ENCODE data around the gene FOXO6. TPM values are rescaled to one million over a fixed set of nuclear protein-coding genes. Genes with fewer than 3 reads are reported as not detected.

Gene FOXO6
- total RNA-seq, 8 experiments from 2014 or later, result 0.36 to 3.6 (median 1.3) TPM

DNA sequence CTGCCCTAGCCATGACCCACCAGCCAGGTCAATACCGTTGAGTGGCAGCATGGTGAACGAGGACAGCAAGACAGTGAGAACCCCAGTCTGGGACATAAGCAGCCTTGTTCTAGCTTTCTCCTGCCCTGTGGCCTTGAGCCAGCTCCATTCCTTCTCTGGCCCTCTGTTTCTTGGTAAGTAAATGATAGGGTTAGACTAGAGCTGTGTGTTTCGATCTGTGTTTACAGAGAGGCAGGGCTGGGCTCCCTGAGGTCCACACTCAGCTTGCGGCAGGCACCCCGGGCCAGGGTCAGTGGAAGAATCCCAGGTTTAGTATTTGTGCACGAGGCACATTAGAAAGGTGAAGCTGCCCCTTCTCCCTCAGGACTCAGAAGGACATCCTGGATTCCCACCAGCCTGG lies 27.3 kb downstream of the FOXO6 start:
- in situ Hi-C loops (cut with MboI; ENCODE audit: low pct_unique_long_range_greater_than_20kb in 2 of 9, low sequenced_read_pairs in 9 of 9, unreplicated experiment in 9 of 9), result no loop called here
- WGBS, 10 experiments, result 40 to 89% (median 70%) methylated on average over 2 to 5 of the region's 6 CpGs; no CpG with 5 or more reads in 4 of the 10 experiments
- Histone ChIP-seq H3K27ac (no peak overlapping the region), H3K4me1 (replicated peaks in 1 of 2) (peaks cover 35 to 40% of the 10 kb centered on the region in 2 donors), H3K4me3 (no peak overlapping the region)
- no peak for ATAC-seq (replicated peaks in 6 of 8)

DNA sequence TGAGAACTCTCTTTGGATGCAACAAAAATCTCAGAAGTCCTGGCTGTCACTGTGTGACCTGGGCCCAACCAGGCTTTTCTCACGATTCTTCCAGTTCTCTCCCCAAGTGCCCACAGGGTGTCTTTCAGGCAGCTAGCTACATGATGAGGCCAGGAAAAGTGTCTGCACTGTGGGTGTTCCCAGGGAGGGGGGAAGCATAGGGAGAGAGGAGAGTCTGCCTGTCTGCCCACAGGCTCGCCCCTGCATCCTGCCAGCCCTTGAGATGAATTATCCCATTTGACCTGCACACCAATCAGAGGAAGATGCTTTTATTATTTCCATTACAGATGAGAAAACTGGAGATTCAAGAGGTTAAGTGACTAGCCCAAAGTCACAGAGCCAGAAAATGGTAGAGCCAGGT lies 27.8 kb downstream of the FOXO6 start:
- in situ Hi-C loops (cut with MboI; ENCODE audit: low pct_unique_long_range_greater_than_20kb in 2 of 9, low sequenced_read_pairs in 9 of 9, unreplicated experiment in 9 of 9), result no loop called here
- WGBS, 10 experiments, result 0 to 91% (median 58%) methylated on average over 1 to 2 of the region's 2 CpGs; no CpG with 5 or more reads in 5 of the 10 experiments
- Histone ChIP-seq H3K4me1 (replicated peaks in 1 of 2) (peaks cover 36 to 39% of the 10 kb centered on the region in 2 donors), H3K27ac (no peak overlapping the region), H3K4me3 (no peak overlapping the region)
- ATAC-seq (replicated peaks in 6 of 8), result no peak

DNA sequence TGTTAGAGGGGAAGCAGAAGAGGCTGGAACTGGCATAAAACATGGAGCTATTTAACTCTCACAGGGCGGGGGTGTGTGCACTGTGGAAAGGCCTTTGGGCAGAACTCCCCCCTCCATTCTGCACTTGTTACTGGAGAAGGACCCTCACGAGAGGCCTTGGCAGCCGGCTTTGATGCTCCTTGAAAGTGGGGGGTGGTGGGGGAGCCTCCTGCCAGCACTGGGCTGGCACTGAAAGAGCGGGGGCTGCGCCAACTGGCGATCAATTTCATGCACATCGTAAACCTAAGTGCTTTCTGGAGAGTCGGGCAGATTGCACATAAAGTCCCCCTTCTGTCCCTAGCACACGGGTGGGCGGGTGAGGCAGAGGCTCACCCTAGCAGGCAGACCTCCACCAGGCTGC lies 28.9 kb downstream of the FOXO6 start:
- in situ Hi-C loops (cut with MboI; ENCODE audit: low pct_unique_long_range_greater_than_20kb in 2 of 9, low sequenced_read_pairs in 9 of 9, unreplicated experiment in 9 of 9), result no loop called here
- no peak overlapping the region for H3K4me3 ChIP-seq
- no peak for ATAC-seq (replicated peaks in 6 of 8)
- WGBS, 10 experiments, result 50 to 87% (median 78%) methylated on average over 1 to 7 of the region's 10 CpGs; no CpG with 5 or more reads in 6 of the 10 experiments
- H3K4me1 ChIP-seq (replicated peaks in 1 of 2), result peaks cover 48 to 51% of the 10 kb centered on the region in 2 donors
- no peak overlapping the region for H3K27ac ChIP-seq

DNA sequence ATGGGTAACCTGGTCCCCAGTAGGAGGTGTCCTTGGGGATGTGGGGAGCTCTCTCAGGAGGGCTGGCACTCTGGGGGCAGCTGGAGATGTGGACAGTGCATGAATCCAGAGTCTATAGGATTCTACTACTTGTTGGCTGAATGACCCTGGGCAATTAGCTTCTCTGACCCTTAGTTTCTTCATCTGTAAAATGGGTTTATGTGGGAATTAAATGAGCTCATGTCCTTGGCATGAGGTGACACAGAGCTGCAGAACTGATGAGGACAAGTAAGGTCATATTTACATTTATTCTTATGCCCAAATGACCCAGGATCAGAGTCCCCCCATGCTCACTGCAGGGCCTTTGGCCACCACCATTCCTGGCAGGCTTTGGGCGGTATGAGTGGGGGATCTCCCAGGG lies 29.3 kb downstream of the FOXO6 start:
- no peak overlapping the region for H3K4me3 ChIP-seq
- peaks cover 52 to 54% of the 10 kb centered on the region in 2 donors for H3K4me1 ChIP-seq (replicated peaks in 1 of 2)
- no peak overlapping the region for H3K27ac ChIP-seq
- no peak for ATAC-seq (replicated peaks in 6 of 8)
- in situ Hi-C loops (cut with MboI; ENCODE audit: low pct_unique_long_range_greater_than_20kb in 2 of 9, low sequenced_read_pairs in 9 of 9, unreplicated experiment in 9 of 9), result no loop called here
- 100% methylated on average over 1 of the region's 1 CpG; no CpG with 5 or more reads in 6 of the 10 experiments for WGBS, 10 experiments

DNA sequence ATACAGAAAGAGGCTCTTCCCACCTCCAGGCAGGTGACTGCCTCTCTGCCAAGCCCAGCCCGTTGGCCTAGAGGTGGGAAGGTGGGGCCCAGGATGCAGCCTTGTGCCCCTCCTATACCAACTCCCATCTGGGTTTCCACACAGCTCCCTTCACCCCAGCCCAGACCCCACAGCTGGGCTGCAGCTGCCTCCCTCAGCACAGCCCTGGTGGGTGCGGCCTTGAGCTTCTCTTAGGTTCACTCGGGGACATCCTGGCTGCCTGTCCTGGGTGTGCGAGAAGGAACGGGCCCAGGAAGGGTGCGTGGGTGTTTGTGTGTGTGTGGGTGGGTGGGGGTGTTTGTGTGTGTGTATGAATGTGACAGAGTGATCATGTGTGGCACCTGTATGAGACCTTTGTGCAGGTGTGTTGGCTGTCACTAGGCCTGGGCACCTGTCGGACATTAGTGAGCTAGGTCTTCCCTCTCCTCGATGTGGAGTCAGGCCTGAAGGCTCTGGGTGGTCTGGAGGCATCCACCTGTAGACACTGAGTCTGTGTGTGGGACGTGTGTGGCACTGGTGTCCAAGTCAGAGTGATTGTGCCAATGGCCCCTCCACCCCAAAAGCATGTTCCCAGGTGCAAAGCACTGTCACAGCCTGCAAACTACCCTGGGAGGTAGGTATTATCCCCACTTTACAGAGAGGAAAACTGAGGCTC lies 30.7 kb downstream of the FOXO6 start:
- ATAC-seq (replicated peaks in 6 of 8), result no peak
- 53 to 83% (median 63%) methylated on average over 1 to 4 of the region's 9 CpGs; no CpG with 5 or more reads in 6 of the 10 experiments for WGBS, 10 experiments
- in situ Hi-C loops (cut with MboI; ENCODE audit: low pct_unique_long_range_greater_than_20kb in 2 of 9, low sequenced_read_pairs in 9 of 9, unreplicated experiment in 9 of 9), result no loop called here
- H3K27ac ChIP-seq, result no peak overlapping the region
- H3K4me1 ChIP-seq (replicated peaks in 1 of 2), result peaks cover 53 to 55% of the 10 kb centered on the region in 2 donors
- no peak overlapping the region for H3K4me3 ChIP-seq

DNA sequence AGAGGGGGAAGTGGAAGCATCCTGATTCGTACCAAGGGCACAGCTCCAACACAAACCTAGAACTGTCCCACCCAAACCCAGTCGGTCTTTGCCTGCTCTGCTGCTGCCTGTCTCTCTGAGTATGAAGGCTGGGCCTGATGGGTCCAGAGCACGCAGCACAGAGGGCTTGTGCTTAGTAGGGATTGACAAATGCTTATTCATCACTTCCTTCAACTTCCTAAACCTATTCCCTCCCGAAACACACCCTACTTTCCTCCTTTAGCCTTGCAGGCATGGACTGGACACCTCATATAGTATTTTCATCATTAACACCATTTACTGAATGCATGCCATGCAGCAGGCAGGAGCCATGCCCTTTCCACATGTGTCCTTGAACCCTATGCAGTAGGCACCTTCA lies 31.3 kb downstream of the FOXO6 start:
- WGBS, 10 experiments, result 0 to 100% (median 91%) methylated on average over 1 to 4 of the region's 4 CpGs; no CpG with 5 or more reads in 2 of the 10 experiments
- no peak overlapping the region for H3K27ac ChIP-seq
- no peak for ATAC-seq (replicated peaks in 6 of 8)
- H3K4me1 ChIP-seq (replicated peaks in 1 of 2), result peaks cover 47 to 52% of the 10 kb centered on the region in 2 donors
- H3K4me3 ChIP-seq, result no peak overlapping the region
- in situ Hi-C loops (cut with MboI; ENCODE audit: low pct_unique_long_range_greater_than_20kb in 2 of 9, low sequenced_read_pairs in 9 of 9, unreplicated experiment in 9 of 9), result no loop called here

DNA sequence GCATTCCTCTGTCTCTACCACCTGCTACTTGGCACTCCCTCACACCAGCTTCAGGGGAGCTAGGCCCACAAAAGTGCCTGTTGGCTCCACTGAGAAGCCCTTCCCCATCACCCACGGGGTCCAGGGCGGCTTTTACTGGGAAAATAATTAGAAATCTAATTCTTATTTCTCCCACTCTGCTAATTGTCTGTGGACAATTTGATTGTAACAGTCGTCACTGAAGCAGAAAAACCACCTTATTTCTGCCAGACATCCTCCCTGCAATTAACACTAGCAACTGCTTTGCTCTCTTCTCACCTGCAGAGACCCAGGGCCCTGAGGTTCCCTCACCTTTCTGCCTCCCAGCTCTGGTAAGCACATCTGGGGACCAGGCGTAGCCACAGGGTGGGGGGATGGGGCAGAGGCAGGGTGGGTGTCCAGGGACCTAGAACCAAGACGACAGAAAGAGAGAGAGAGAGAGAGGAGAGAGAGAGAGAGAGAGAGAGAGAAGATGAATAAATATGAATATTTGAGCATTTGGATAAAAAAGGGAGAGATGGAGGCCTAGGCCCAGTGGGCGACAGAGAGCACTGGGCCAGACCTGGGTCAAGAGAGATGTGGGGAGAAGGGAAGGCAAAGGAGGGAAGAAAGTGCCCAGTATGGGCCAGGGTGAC lies 32.6 kb downstream of the FOXO6 start:
- peaks cover 50 to 51% of the 10 kb centered on the region in 2 donors for H3K4me1 ChIP-seq (replicated peaks in 1 of 2)
- WGBS, 10 experiments, result 67 to 100% (median 87%) methylated on average over 1 to 3 of the region's 6 CpGs; no CpG with 5 or more reads in 4 of the 10 experiments
- no peak overlapping the region for H3K27ac ChIP-seq
- no peak for ATAC-seq (replicated peaks in 6 of 8)
- no peak overlapping the region for H3K4me3 ChIP-seq
- in situ Hi-C loops (cut with MboI; ENCODE audit: low pct_unique_long_range_greater_than_20kb in 2 of 9, low sequenced_read_pairs in 9 of 9, unreplicated experiment in 9 of 9), result no loop called here

DNA sequence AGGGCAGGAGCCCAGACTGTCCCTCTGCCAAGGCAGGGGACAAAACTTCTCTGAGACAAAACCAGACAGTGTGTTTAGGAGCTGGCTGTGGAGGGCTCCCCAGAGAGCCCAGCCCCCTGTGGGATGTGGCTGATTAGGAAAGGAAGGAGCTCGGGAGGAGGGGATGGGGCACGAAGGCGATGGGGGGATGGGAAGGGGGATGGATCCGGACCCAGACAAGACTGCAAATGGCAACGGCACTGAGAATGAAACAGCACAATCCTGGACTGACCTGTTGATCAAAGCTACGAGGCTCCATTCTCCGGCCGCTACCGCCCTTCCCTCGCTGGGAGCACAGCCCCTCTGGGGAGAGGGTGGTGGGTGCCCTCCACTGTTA lies 33.1 kb downstream of the FOXO6 start:
- Histone ChIP-seq H3K4me3 (no peak overlapping the region), H3K27ac (peak overlapping the region in 1 of 2 donors; percentile 24), H3K4me1 (replicated peaks in 1 of 2) (peaks cover 54 to 55% of the 10 kb centered on the region in 2 donors)
- 50% methylated on average over 6 of the region's 10 CpGs; no CpG with 5 or more reads in 9 of the 10 experiments for WGBS, 10 experiments
- peak in 3 of 8 experiments; percentile 0 to 3 (median 1) for ATAC-seq (replicated peaks in 6 of 8)
- in situ Hi-C loops (cut with MboI; ENCODE audit: low pct_unique_long_range_greater_than_20kb in 2 of 9, low sequenced_read_pairs in 9 of 9, unreplicated experiment in 9 of 9), result no loop called here

DNA sequence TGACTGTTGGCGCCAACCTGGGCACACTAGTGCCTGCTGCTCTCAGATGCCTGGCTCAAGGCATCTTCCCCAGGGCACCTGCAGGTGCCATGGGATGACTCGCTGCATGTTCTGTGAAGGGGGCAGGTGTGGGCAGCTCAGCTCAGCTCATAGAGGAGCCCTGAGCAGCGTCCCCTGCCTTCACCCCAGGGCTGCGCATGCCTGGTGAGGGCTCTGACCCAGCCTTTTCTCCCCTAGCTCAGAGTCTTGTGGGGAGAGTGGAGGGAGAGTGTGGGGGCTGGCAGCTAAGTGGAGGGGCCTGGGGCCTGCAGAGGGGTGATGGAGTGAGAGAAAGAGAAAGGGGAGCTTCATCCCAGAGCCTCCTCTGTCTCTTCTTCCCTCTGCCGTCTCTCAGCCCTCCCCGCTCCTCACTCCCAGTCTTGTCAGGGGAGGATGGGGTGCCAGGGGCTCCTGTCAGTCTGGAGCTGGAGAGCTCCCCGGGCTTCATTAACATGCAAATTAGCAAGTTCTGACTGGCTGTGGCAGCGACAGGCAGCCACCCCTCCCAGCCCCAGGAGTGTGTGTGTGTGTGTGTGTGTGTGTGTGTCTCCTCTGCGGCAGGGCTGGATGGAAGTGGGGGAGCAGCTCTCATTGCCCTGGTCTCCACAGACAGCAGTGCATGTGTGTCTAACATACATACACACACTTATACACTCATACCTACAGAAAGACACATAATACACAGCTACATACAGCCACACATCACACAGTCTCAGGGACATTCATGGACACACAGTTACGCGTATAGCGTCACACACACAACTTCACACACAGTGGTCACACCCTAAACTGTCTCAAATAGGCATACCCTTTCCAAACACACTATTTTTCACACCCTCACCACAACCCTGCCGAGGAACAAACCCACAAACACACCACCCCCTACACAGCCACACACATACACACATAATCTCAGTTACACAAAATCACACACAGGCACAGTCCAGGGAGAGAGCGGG lies 34.0 kb downstream of the FOXO6 start:
- peak; percentile 84 to 92 (median 88) for ATAC-seq (replicated peaks in 6 of 8)
- H3K4me3 ChIP-seq, result no peak overlapping the region
- H3K4me1 ChIP-seq (replicated peaks in 1 of 2), result peaks cover 55 to 56% of the 10 kb centered on the region in 2 donors
- 0 to 95% (median 80%) methylated on average over 1 to 7 of the region's 14 CpGs; no CpG with 5 or more reads in 3 of the 10 experiments for WGBS, 10 experiments
- in situ Hi-C loops (cut with MboI; ENCODE audit: low pct_unique_long_range_greater_than_20kb in 2 of 9, low sequenced_read_pairs in 9 of 9, unreplicated experiment in 9 of 9), result no loop called here
- H3K27ac ChIP-seq, result peak overlapping the region in 1 of 2 donors; percentile 24

DNA sequence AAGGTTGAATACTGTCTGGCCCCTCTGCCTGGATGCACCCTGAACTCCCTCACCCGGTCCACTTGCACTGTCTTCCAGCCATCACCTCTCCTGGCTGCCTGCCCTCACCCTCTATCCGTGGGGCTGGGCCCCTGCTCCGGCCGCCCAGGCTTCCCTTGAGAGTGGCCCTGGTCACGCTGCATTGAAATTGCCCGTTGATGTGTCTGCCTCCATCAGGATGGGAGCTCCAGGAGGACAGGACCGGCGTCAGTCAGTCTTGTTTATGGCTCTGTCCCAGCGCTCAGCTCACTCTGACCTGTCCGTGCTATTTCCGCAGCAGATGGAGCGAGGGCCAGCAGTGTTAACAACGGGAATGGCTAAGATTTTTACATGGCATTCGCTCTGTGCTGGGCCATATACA lies 34.9 kb downstream of the FOXO6 start:
- in situ Hi-C loops (cut with MboI; ENCODE audit: low pct_unique_long_range_greater_than_20kb in 2 of 9, low sequenced_read_pairs in 9 of 9, unreplicated experiment in 9 of 9), result no loop called here
- peak in 3 of 8 experiments; percentile 1 to 6 (median 5) for ATAC-seq (replicated peaks in 6 of 8)
- H3K4me3 ChIP-seq, result no peak overlapping the region
- no peak overlapping the region for H3K27ac ChIP-seq
- WGBS, 10 experiments, result 61 to 90% (median 67%) methylated on average over 1 to 14 of the region's 14 CpGs; no CpG with 5 or more reads in 4 of the 10 experiments
- H3K4me1 ChIP-seq (replicated peaks in 1 of 2), result peaks cover 54% of the 10 kb centered on the region in 2 donors

DNA sequence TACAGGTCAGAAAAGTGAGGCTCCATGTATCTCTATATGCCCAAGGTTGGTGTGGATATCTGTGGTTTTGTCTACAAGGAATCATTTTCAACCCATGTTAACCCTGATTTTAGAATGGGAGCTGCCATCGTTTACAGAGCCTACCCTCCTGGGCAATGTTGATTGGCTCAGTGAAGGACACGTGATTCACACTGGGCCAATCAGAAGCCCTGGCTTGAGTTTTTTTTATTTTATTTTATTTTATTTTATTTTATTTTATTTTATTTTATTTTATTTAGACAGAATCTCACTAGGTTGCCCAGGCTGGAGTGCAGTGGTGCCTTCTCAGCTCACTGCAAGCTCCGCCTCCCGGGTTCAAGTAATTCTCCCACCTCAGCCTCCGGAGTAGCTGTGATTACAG lies 35.8 kb downstream of the FOXO6 start:
- no peak for ATAC-seq (replicated peaks in 6 of 8)
- H3K4me1 ChIP-seq (replicated peaks in 1 of 2), result peaks cover 45 to 46% of the 10 kb centered on the region in 2 donors
- 32 to 100% (median 83%) methylated on average over 1 to 5 of the region's 5 CpGs for WGBS, 10 experiments
- no peak overlapping the region for H3K27ac ChIP-seq
- no peak overlapping the region for H3K4me3 ChIP-seq
- in situ Hi-C loops (cut with MboI; ENCODE audit: low pct_unique_long_range_greater_than_20kb in 2 of 9, low sequenced_read_pairs in 9 of 9, unreplicated experiment in 9 of 9), result no loop called here

DNA sequence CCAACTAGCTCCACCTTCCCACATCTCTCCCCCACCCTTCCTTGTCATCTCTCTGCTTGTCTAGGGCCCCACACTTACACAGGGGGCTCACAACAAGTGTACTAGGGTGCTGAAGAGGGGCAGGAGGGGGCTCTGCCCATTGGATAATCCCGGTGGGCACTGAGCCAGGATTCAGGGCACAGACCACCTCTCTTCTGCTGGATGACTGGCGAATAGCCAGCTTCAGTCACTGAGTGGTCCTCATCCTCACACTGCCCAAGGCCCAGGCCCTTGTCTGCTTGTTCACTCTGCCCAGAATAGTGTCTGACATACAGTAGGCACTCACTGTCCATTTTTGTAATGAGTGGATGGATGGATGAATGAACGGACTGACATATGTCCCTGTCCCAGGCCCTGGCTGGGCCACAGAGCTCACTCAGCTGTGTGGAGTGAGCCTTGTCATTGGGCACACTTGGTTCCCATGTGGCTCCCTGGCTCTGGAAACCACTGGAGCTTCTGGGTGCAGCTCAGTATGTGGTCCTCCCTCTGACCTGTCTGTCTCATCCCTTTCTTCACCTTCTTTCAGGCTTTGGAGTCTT lies 36.6 kb downstream of the FOXO6 start:
- Histone ChIP-seq H3K4me3 (no peak overlapping the region), H3K27ac (no peak overlapping the region), H3K4me1 (replicated peaks in 1 of 2) (peaks cover 45 to 46% of the 10 kb centered on the region in 2 donors)
- in situ Hi-C loops (cut with MboI; ENCODE audit: low pct_unique_long_range_greater_than_20kb in 2 of 9, low sequenced_read_pairs in 9 of 9, unreplicated experiment in 9 of 9), result no loop called here
- no peak for ATAC-seq (replicated peaks in 6 of 8)
- 43 to 100% (median 78%) methylated on average over 1 to 3 of the region's 3 CpGs; no CpG with 5 or more reads in 6 of the 10 experiments for WGBS, 10 experiments
